A673 (cell line): ENCODE data around the gene PEX12. TPM values are rescaled to one million over a fixed set of nuclear protein-coding genes. Genes with fewer than 3 reads are reported as not detected.

ENCODE experiments used
- Bru-seq: library from RNA; stranded (reverse); fragments of 400-500 nt; gene quantifications from one replicate; lab custom pipeline; 2021; lab: Mats Ljungman, UMichigan
- BruChase-seq, 2 experiments: library from RNA; stranded (reverse); fragments of 400-500 nt; gene quantifications; one replicate each; lab custom pipeline; 2021; lab: Mats Ljungman, UMichigan
- BruUV-seq: library from RNA; stranded (reverse); fragments of 400-500 nt; replicated peaks from 2 replicates; lab custom pipeline; 2021; lab: Mats Ljungman, UMichigan
- CTCF ChIA-PET: fragments of 300-600 bp; sonication (Branson Sonifier 250); formaldehyde crosslinking; loops from one replicate; lab custom pipeline; 2022; ENCODE audit warnings: antibody characterized with exemption; lab: Charles Lee
- POLR2A ChIA-PET: fragments of 300-600 bp; sonication (Branson Sonifier 250); formaldehyde crosslinking; loops from one replicate; lab custom pipeline; 2022; ENCODE audit warnings: antibody characterized with exemption; ENCODE audit not compliant: low non-redundant PET; lab: Charles Lee
- DNase-seq: peaks from one replicate; pipeline ENCODE4 v3.0.0-alpha.2; 2015; ENCODE audit warnings: low spot score
- H3K27ac ChIP-seq: fragments of 200-600 bp; sonication (generic); 2 replicates; pipeline ENCODE4 v1.5.1; 2016; ENCODE audit warnings: mixed run types, low read depth, mild to moderate bottlenecking, mixed read lengths, antibody characterized with exemption, low read length; ENCODE audit not compliant: poor library complexity, severe bottlenecking
- H3K27me3 ChIP-seq: fragments of 200-600 bp; sonication (generic); replicated peaks from 2 replicates; pipeline ENCODE4 v1.6.1; 2017; ENCODE audit warnings: mixed run types, low read depth, mild to moderate bottlenecking, mixed read lengths, antibody characterized with exemption, low read length; ENCODE audit not compliant: insufficient read depth, poor library complexity
- H3K36me3 ChIP-seq: fragments of 200-600 bp; sonication (generic); 2 replicates; pipeline ENCODE4 v1.6.1; 2016; ENCODE audit warnings: mixed run types, mild to moderate bottlenecking, mixed read lengths, antibody characterized with exemption, low read length; ENCODE audit not compliant: insufficient read depth, poor library complexity, severe bottlenecking
- H3K4me1 ChIP-seq: fragments of 200-600 bp; sonication (generic); 2 replicates; pipeline ENCODE4 v1.6.1; 2017; ENCODE audit warnings: mixed run types, mild to moderate bottlenecking, mixed read lengths, antibody characterized with exemption, low read length; ENCODE audit not compliant: insufficient read depth, poor library complexity, severe bottlenecking
- H3K4me3 ChIP-seq: fragments of 200-600 bp; sonication (generic); 2 replicates; pipeline ENCODE4 v1.5.1; 2016; ENCODE audit warnings: low read depth, mixed run types, mild to moderate bottlenecking, mixed read lengths, low read length; ENCODE audit not compliant: poor library complexity, severe bottlenecking
- H3K9me3 ChIP-seq: fragments of 200-600 bp; sonication (generic); 2 replicates; pipeline ENCODE4 v1.6.1; 2016; ENCODE audit warnings: mixed run types, low read depth, mild to moderate bottlenecking, mixed read lengths, antibody characterized with exemption, low read length; ENCODE audit not compliant: poor library complexity, severe bottlenecking
- CTCF ChIP-seq: fragments of 300-800, 200-600 bp; sonication (generic); conservative IDR thresholded peaks from 2 replicates; pipeline ENCODE4 v1.5.1; 2017; ENCODE audit warnings: low read depth, mild to moderate bottlenecking, antibody characterized with exemption, low read length, moderate library complexity, mixed read lengths
- EZH2 ChIP-seq: fragments of 200-600 bp; sonication (generic); IDR thresholded peaks from 2 replicates; pipeline ENCODE4 v1.6.1; 2017; ENCODE audit warnings: borderline replicate concordance, low read depth, mild to moderate bottlenecking, mixed read lengths, antibody characterized with exemption, low read length; ENCODE audit not compliant: poor library complexity, severe bottlenecking
- intact Hi-C: fragments of 100-400 bp; cut with micrococcal nuclease; formaldehyde crosslinking; loops from one replicate; pipeline ENCODE4 v1.10.0; 2022; ENCODE audit not compliant: unreplicated experiment
- long read RNA-seq: library from polyadenylated mRNA; stranded (forward); transcript quantifications from one replicate; pipeline ENCODE4 v2.0.0, GENCODE V29; 2022
- total RNA-seq: library from RNA; stranded (reverse); gene quantifications from 2 replicates; pipeline ENCODE4 v1.2.3, GENCODE V29; 2021

Gene PEX12
- total RNA-seq (2.5 and 3.2 TPM in 2 replicates), Bru-seq, nascent RNA (percentile 49 among the genes with signal in this experiment), BruChase-seq, experiment 1, labeled RNA remaining after a 2-hour chase (percentile 61 among the genes with signal in this experiment), BruChase-seq, experiment 2, labeled RNA remaining after a 6-hour chase (percentile 36 among the genes with signal in this experiment)
- long read RNA-seq, partial matches to known transcripts, result 0 of 3 reads
- long read RNA-seq, other reads (novel, unspliced or antisense), result 0 of 3 reads

DNA sequence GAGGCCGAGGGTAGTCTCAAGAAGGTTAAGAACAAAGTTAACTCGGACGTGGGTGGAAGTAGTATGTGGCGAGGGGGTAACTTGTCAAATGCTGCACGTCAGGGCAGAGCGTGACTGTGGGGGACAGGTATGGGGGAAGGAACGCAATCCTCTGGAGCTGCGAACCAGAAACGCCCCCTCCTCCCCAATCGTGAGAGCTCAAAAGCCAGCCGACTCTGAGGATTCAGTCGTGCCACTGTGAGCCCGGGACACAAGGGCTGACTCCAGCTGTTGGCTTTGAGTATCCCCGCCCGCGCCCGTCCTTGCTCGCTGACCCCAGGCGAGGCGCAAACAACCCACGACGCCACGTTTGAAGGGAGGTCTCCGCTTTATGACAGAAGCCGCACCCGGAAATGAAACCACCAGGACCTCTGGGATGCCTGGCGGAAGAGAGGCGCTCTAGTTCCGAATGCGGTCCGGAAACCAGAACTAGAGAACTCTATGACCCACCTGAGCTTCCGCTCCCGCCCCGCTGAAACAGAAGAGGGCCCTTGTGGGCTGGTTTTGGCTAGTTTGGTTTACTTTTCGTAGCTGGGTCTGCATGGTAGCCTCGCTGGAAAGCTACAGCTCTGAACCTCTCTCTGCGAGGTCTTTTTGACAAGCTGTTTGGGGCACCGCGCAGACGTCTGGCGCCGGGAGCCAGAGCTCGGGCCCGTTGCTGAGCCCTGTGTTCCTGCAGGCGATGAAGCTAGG is at the start of gene PEX12:
PEX12 (minus strand) TSS at position 375 of the 732 bp plus-strand sequence. CDS start 550 bp downstream, outside the sequence.
- ChIA-PET POLR2A (no interaction called here), CTCF (interaction anchor here (1.5 kb wide), 1 partner anchor 10 kb away, joined by 3 read pairs; no protein-coding TSS in a partner anchor)
- peak; percentile 84 for DNase-seq
- intact Hi-C loops, result no loop called here
- H3K36me3 ChIP-seq, result peaks cover 3% of the 10 kb centered on the region
- H3K27ac ChIP-seq, result peak within 1 kb of the TSS; percentile 77
- BruUV-seq, result no TSS peak
- no peak for TF ChIP-seq CTCF
- TF ChIP-seq EZH2, result no peak
- peaks cover 3% of the 10 kb centered on the region for H3K4me1 ChIP-seq
- no peaks in the 10 kb centered on the region for H3K9me3 ChIP-seq
- peak within 1 kb of the TSS; percentile 64 for H3K4me3 ChIP-seq
- H3K27me3 ChIP-seq, result no peaks in the 10 kb centered on the region

GRCh38 chr17:35627417-35627816 is 49.0 kb upstream of the PEX12 start:
- no peak overlapping the region for H3K4me3 ChIP-seq
- no peaks in the 10 kb centered on the region for H3K9me3 ChIP-seq
- H3K4me1 ChIP-seq, result no peaks in the 10 kb centered on the region
- no peak overlapping the region for H3K27ac ChIP-seq
- no peaks in the 10 kb centered on the region for H3K27me3 ChIP-seq
- CTCF ChIA-PET, result no interaction called here
- TF ChIP-seq CTCF (no peak), EZH2 (no peak)
- POLR2A ChIA-PET, result no interaction called here
- intact Hi-C loops, result no loop called here
- peaks cover 9% of the 10 kb centered on the region for H3K36me3 ChIP-seq
- no TSS peak for BruUV-seq
- no peak for DNase-seq

DNA sequence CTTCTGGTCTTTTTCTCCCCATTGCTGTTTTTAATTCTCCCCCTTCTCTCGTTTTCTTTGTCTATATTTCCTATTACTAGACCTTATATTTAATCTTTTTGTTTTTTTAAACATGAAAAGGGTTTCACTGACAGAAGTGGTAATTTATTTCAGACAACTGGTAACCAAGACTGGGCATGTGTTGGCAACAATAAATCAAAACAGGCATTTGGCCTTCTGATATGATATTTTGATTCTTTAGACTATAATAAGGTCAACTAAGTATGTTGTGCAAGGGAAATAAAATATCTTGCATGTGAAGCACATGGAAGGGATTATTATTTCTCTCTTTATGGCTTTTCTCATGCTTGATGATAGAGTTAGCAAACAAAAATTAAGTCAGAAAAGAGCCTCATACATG is 43.4 kb upstream of the PEX12 start:
- TF ChIP-seq EZH2, result no peak
- no peak for TF ChIP-seq CTCF
- ChIA-PET POLR2A (no interaction called here), CTCF (no interaction called here)
- intact Hi-C loops, result no loop called here
- no peak overlapping the region for H3K27ac ChIP-seq
- H3K27me3 ChIP-seq, result no peaks in the 10 kb centered on the region
- no peak overlapping the region for H3K4me3 ChIP-seq
- H3K36me3 ChIP-seq, result no peaks in the 10 kb centered on the region
- no peaks in the 10 kb centered on the region for H3K4me1 ChIP-seq
- no peaks in the 10 kb centered on the region for H3K9me3 ChIP-seq
- no peak for DNase-seq
- no TSS peak for BruUV-seq
